ENCODE results near the gene FAM227B. TPM values are rescaled to one million over a fixed set of nuclear protein-coding genes. Genes with fewer than 3 reads are reported as not detected.
"Not testable (repeated sequence)": the region's sequence is repeated elsewhere in the genome, so short reads cannot be mapped to it uniquely, and the experiment has no call there.

FAM227B gene
- total and polyA plus RNA-seq, 3 donors from 2014 or later: 19.0 to 36.4 (median 28.3) TPM

DNA sequence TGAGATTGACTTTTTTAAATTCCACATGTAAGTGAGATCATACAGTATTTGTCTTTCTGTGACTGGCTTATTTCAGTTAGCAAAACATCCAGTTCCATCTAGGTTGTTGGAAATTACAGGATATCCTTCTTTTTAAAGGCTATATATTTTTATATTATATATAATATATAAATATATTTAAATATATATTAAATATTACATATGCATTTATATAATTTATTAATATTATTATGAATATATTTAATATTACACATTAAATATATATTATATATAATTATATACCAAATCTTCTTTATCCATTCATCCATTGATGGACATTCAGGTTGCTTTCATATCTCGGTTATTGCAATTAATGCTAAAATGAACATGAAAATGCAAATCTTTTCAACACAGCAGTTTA is 49.9 kb downstream of the FAM227B start:
- no peak for DNase-seq
- no peak for TF ChIP-seq POLR2A (IDR thresholded peaks at IDR 0.05)
- TF ChIP-seq CTCF (IDR thresholded peaks at IDR 0.05): no peak
- Histone ChIP-seq H3K27ac (no peak overlapping the region), H3K4me1 (no peaks in the 10 kb centered on the region), H3K36me3 (ENCODE audit: low read depth, missing control alignments) (no peaks in the 10 kb centered on the region), H3K9me3 (no peaks in the 10 kb centered on the region), H3K4me3 (no peak overlapping the region), H3K27me3 (no peaks in the 10 kb centered on the region)
- 100% methylated on average over 1 of the region's 1 CpG for WGBS, 2 donors
- intact Hi-C loops (cut with DNase I; ENCODE audit: low total_unique reads): no loop called here

- DNase-seq: no peak
- Histone ChIP-seq H3K27ac (no peak overlapping the region), H3K36me3 (ENCODE audit: low read depth, missing control alignments) (no peaks in the 10 kb centered on the region), H3K27me3 (no peaks in the 10 kb centered on the region), H3K4me3 (no peak overlapping the region), H3K9me3 (no peaks in the 10 kb centered on the region), H3K4me1 (no peaks in the 10 kb centered on the region)
- WGBS, 2 donors: 84 to 91% methylated on average over 1 of the region's 1 CpG
- no peak for TF ChIP-seq CTCF (IDR thresholded peaks at IDR 0.05)
- TF ChIP-seq POLR2A (IDR thresholded peaks at IDR 0.05): no peak
- intact Hi-C loops (cut with DNase I; ENCODE audit: low total_unique reads): no loop called here
These were observed 50.4 kb downstream of the FAM227B start for GRCh38 chr15:49570174-49570573.

GRCh38 chr15:49560045-49560444 is 60.6 kb downstream of the FAM227B start:
- DNase-seq: no peak
- no peak overlapping the region for H3K27ac ChIP-seq
- H3K4me1 ChIP-seq: no peaks in the 10 kb centered on the region
- H3K4me3 ChIP-seq: no peak overlapping the region
- no peaks in the 10 kb centered on the region for H3K36me3 ChIP-seq (ENCODE audit: low read depth, missing control alignments)
- no peaks in the 10 kb centered on the region for H3K9me3 ChIP-seq
- no peaks in the 10 kb centered on the region for H3K27me3 ChIP-seq
- no peak for TF ChIP-seq CTCF (IDR thresholded peaks at IDR 0.05)
- intact Hi-C loops (cut with DNase I; ENCODE audit: low total_unique reads): no loop called here

- 88 to 95% methylated on average over 2 of the region's 2 CpGs for WGBS, 2 donors
- TF ChIP-seq POLR2A (IDR thresholded peaks at IDR 0.05): no peak
- no peak for TF ChIP-seq CTCF (IDR thresholded peaks at IDR 0.05)
- no peaks in the 10 kb centered on the region for H3K4me1 ChIP-seq
- no peaks in the 10 kb centered on the region for H3K36me3 ChIP-seq (ENCODE audit: low read depth, missing control alignments)
- no peak for DNase-seq
- H3K27me3 ChIP-seq: no peaks in the 10 kb centered on the region
- no peaks in the 10 kb centered on the region for H3K9me3 ChIP-seq
- intact Hi-C loops (cut with DNase I; ENCODE audit: low total_unique reads): no loop called here
- H3K27ac ChIP-seq: no peak overlapping the region
- no peak overlapping the region for H3K4me3 ChIP-seq
These were observed 61.7 kb downstream of the FAM227B start for GRCh38 chr15:49558929-49559328.

DNA sequence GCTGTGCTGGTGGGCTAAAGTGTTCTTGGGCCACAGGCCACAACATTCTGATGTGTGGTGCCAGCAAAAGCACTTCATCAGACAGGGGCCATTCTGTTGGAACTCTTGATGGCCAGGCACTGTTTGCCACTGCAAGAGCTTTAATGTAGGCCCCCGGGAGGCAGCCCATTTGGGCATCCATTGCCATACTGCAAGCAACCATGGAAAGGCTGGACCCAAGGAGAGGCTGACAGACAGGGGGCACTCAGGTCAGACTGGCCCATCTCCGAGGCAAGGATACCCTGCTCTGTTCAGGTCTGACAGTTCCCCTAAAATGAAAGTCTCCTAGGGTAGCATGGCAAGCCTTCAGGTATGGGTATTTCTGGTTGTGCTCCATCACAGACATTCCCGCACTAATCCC is 64.2 kb downstream of the FAM227B start:
- no peaks in the 10 kb centered on the region for H3K9me3 ChIP-seq
- no peaks in the 10 kb centered on the region for H3K27me3 ChIP-seq
- no peak overlapping the region for H3K4me3 ChIP-seq
- no peaks in the 10 kb centered on the region for H3K4me1 ChIP-seq
- 92 to 100% methylated on average over 2 to 3 of the region's 3 CpGs for WGBS, 2 donors
- H3K27ac ChIP-seq: no peak overlapping the region
- H3K36me3 ChIP-seq (ENCODE audit: low read depth, missing control alignments): no peaks in the 10 kb centered on the region
- no peak for DNase-seq
- TF ChIP-seq POLR2A (IDR thresholded peaks at IDR 0.05) (no peak), CTCF (IDR thresholded peaks at IDR 0.05) (no peak)
- intact Hi-C loops (cut with DNase I; ENCODE audit: low total_unique reads): no loop called here

DNA sequence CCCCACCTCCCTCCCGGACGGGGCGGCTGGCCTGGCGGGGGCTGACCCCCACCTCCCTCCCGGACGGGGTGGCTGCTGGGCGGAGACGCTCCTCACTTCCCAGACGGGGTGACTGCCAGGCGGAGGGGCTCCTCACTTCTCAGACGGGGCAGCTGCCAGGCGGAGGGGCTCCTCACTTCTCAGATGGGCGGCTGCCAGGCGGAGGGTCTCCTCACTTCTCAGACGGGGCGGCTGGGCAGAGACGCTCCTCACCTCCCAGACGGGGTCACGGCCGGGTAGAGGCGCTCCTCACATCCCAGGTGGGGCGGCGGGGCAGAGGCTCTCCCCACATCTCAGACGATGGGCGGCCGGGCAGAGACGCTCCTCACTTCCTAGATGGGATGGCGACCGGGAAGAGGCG is 70.3 kb downstream of the FAM227B start:
- H3K4me3 ChIP-seq; intact Hi-C loops (cut with DNase I; ENCODE audit: low total_unique reads); H3K36me3 ChIP-seq (ENCODE audit: low read depth, missing control alignments); H3K9me3 ChIP-seq; H3K4me1 ChIP-seq; DNase-seq; H3K27me3 ChIP-seq; H3K27ac ChIP-seq: not testable (repeated sequence)
- 88 to 93% methylated on average over 12 to 16 of the region's 30 CpGs for WGBS, 2 donors

Data from testis (tissue), 3 donors.